Activated T-cell treated with anti-CD3 and anti-CD28 coated beads for 24 hours (primary cell): ENCODE data around the gene TLCD5.

Experiments
- DNase-seq: peaks from one replicate; pipeline ENCODE4 v3.0.0-alpha.2; 2020; ENCODE audit warnings: low read depth

TLCD5 gene

GRCh38 chr11:120308081-120308480 lies 17.0 kb upstream of the TLCD5 start:
- DNase-seq, result no peak

DNA sequence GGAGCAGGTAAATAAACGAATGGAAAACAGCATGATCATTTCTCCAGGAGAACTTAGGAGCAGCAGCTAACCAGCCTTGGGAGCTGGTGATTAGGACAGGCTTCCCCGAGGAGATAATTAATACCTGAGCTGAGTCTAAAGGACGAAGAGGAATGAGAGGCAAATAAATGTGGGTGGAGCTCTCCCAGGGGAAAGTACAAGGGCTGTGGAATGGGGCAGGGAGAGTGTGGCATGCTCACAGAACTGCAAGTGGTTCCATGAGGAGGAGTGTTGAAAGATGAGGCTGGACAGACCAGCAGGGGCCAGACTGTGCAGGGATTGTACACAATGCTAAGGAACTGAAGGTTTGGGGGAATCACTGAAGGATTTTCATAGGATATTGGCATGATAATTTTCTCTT lies 14.2 kb upstream of the TLCD5 start:
- DNase-seq, result no peak

GRCh38 chr11:120314861-120315260 lies 10.2 kb upstream of the TLCD5 start:
- DNase-seq, result no peak

DNA sequence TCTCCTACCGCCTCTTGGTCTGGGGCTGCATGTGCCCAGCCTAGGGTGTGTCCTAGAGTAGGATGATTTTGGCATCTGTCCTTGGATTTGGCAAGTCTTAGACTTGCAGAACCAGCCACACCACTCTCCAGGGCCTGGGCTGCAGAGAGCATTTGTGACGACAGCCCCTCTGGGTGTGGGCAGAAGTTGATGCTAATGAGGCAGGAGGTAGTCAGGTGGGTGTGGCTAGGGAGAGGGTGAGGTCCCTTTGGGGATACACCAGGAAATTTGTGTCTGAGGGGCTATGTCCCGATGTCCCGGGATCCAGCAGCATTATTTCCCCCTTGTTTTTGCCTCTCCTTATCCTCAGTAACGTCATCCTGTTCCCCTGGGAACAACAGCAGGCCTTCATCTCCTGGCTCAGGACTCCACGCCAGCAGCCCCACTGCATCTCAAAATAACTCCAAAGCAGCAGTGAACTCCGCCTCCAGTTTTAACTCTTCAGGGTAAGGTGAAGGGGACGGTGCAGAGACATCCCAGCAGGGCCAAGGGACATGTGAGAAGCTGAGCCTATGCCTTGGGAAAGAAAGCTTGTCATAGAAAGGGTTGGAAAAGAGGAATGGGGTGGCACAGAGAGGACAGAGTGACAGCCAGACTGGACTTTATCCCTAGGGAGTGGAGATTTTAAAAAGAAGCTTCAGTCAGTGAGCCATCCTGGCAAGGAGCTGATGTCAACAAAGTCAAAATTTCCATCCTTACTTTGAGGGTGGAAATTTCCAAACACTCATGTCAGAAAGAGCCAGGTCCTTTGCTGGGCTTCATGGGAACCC lies 8.0 kb upstream of the TLCD5 start:
- no peak for DNase-seq

DNA sequence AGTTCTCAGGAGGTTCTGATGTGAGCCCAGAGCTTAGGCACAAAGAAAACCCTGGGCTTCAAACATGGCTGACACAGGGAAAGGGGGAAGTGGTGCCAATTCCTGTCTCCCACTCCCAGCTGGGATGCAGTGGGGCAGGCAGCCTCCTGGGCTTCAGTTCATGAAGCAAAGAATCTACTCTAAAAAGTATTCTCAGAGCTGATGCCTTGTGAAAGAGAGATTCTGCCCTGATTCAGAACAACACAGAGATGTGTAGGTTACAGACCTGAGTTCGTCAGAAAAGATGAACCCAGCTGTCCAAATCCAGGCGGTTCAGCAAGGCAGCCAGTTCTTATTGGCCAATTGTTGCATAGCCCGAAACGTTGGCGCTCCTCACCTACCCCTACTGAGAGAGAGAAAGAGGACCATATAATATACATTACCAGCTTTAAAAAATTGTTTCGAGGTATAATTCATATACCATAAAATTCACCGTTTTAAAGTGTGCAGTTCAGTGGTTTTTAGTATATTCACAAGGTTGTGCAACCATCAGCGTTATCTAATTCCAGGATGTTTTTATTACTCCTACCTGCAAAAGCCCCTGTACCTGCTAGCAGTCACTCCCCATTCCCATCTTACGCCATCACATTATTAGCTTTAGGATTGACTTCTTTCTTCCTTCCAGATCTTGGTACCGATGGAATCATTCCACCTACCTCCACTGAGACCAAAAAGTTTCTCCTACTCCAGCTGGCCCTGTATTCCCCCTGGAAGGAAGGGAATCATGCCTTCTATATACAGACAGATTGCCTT lies 7.2 kb upstream of the TLCD5 start:
- DNase-seq, result no peak

- DNase-seq, result no peak
Observed at GRCh38 chr11:120318906-120319305, 6.2 kb upstream of the TLCD5 start.

DNA sequence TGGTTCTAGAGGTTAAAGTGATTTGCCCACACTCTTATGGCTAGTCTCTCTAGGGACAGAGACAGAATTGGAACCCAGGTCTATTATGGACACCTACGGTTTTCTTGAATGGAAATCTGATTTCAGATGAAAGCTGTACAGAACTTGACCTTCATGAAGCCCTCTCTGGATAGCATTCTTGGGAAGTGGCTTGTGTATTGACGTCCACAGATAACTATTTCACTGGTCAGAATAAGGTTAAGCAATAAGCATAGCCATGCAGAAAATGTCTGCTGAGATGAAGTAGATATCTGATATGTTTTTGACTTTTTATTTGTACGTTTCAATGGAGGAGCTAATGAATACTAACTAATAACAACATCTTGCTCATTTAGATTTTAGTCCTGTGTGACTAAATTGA lies 1.1 kb downstream of the TLCD5 start:
- no peak for DNase-seq

- no peak for DNase-seq
Observed at GRCh38 chr11:120326845-120327281, 1.8 kb downstream of the TLCD5 start.

- no peak for DNase-seq
Observed at GRCh38 chr11:120327311-120327710, 2.2 kb downstream of the TLCD5 start.

- DNase-seq, result no peak
Observed at GRCh38 chr11:120329556-120329955, 4.5 kb downstream of the TLCD5 start.

GRCh38 chr11:120330045-120330444 lies 4.9 kb downstream of the TLCD5 start:
- DNase-seq, result no peak

GRCh38 chr11:120331301-120331996 lies 6.3 kb downstream of the TLCD5 start:
- DNase-seq, result no peak

DNA sequence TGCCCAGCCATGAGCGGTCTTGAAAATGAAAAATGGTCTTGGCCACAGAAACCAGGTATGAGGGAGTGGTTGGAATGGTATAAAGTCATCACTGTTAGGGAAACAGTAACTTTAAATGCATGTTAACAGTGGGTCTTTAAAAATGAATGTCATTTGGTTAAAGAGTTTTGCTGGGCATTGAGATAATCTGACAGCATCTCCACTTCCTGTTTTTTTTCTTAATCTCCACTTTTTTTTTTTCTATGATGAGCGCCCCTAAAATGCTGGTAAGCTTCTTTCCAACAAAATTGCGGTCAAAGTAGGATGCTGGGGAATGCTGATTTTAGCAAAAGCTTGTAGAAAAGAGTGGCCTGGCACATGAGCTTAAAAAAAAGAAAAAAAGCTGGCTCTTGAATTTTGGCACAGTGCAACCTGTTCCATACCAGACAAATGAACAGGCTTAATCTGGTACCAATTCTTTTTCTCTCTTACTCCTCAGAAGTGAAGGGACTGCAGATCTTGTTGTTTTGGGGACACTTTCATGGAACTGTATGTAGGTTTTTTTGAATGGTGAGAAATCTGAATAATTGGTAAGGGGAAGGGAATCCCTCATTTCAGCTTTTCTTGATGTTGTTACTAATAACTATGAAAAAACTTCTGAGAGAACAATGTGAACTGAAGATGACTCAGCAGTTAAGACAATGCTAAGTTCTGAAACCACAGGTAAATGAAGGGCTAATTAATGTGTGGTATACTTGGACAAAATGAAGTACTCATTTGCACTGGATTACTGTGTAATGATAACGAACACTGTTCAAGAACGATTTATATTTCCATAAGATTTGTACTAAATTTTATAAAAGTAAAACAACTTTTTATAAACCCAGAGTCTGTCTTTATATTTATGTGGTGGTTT lies 8.0 kb downstream of the TLCD5 start:
- no peak for DNase-seq

DNA sequence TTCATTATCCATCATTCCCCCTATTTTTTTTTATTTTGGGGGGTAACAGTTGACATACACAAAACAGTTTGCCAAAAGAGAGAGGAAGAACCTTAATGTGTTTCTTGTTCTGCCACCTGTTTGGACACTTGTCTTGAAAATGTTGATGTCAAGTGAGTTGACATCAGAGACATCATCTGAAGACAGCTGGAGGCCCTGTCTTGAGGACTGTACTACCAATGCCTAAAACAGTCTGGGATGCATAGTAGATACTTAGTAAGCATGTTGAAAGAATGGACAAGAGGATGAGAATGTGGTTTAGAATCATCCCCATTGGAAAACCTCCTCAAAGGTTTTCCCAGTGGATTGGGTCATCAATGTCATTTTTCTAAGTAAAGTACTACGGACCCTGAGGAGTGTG lies 8.7 kb downstream of the TLCD5 start:
- no peak for DNase-seq

DNA sequence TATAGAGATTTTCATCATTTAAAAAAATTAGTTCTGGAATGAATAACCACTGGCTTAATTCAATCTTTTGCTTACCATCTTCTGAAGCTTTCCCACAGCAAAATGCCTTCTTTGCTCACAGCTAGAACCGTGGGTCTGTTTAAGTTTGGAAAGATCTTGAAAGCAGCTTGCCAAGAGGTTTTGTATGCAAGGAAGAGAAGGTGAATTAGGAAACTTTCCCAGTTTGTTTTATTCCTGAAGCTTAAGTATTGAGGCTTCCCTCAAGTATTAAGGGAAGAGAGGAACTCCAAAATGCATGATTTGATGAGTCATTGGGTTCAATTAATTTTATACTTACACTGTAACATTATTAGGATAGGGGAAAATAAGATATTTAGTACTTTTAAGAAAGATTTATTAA lies 9.2 kb downstream of the TLCD5 start:
- no peak for DNase-seq

GRCh38 chr11:120334894-120335462 lies 9.9 kb downstream of the TLCD5 start:
- peak; percentile 49 for DNase-seq

- DNase-seq, result no peak
Observed at GRCh38 chr11:120335556-120335907, 10.4 kb downstream of the TLCD5 start.

DNA sequence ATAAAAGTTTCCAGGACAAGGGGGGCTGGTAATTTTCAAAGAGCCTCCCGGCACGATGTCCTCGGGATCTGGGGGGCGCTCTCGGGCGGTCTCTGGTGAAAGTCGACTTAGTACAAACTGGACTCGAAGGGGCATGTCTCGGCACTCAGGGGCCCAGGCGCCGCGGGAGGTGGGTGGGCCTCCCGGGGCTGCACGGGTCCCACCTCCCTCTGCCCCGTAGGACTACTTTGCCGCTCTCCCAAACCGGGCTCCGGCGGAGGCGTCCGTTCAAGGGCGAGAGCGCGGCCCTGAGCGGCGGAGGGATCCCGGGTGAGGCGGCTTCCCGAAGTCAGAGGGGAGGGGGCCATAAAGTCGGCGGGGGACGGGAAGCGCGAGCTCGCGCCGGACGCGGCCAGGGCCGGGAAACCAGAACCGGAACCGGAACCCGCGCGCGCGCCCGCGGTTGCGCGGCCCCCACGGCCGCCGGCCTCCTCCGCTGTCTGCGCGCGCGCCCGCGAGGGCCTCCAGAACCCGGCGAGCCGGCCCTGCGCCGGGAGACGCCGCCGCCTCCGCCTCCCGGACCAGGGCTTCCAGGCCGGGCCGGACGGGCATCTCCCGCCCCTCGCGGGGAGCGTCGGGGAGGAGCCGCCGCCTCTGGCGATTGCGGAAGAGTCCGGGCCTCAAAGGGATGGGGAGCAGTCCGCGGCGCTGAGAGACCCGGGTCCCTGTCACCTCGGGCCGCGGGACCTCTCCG lies 11.0 kb downstream of the TLCD5 start, which contains the start of gene ARHGEF12:
TSS of gene ARHGEF12 (plus strand) at position 506 of the 733 bp plus-strand sequence. CDS start 831 bp downstream, outside the sequence.
- peak; percentile 76 for DNase-seq

- DNase-seq, result no peak
Observed at GRCh38 chr11:120336641-120337354, 11.7 kb downstream of the TLCD5 start.
